Stimulated activated CD4-positive, alpha-beta T cell treated with anti-CD3 and anti-CD28 coated beads, Interleukin-1b, Interleukin-23, amount 100 ng/mL, for 1 hour (primary cell): Measurements from ENCODE around the gene SLC25A42.
"Not testable (repeated sequence)": the region's sequence is repeated elsewhere in the genome, so short reads cannot be mapped to it uniquely, and the experiment has no call there.

ENCODE experiments used
- DNase-seq, 2 donors: peaks; one replicate each; pipeline ENCODE4 v3.0.0-alpha.2; 2020; ENCODE audit warnings: low read depth in 2 of 2

Gene SLC25A42

GRCh38 chr19:19068659-19069654 lies 5.2 kb downstream of the SLC25A42 start:
- no peak for DNase-seq

GRCh38 chr19:19071897-19072296 lies 8.1 kb downstream of the SLC25A42 start:
- DNase-seq, result no peak

- no peak for DNase-seq
These were observed 10.5 kb downstream of the SLC25A42 start for GRCh38 chr19:19074196-19074882.

- no peak for DNase-seq
These were observed 11.3 kb downstream of the SLC25A42 start for GRCh38 chr19:19075126-19075525.

GRCh38 chr19:19076476-19076875 lies 12.7 kb downstream of the SLC25A42 start:
- no peak for DNase-seq

- no peak for DNase-seq
These were observed 13.3 kb downstream of the SLC25A42 start for GRCh38 chr19:19077103-19077502.

GRCh38 chr19:19078801-19079200 lies 15.0 kb downstream of the SLC25A42 start:
- DNase-seq, result no peak

GRCh38 chr19:19079571-19079970 lies 15.8 kb downstream of the SLC25A42 start:
- DNase-seq, result no peak

- DNase-seq, result no peak
These were observed 17.9 kb downstream of the SLC25A42 start for GRCh38 chr19:19081642-19082151.

GRCh38 chr19:19083413-19084178 lies 19.8 kb downstream of the SLC25A42 start:
- no peak for DNase-seq

GRCh38 chr19:19087676-19088075 lies 23.9 kb downstream of the SLC25A42 start:
- DNase-seq, result no peak

GRCh38 chr19:19094513-19094912 lies 30.7 kb downstream of the SLC25A42 start:
- DNase-seq, result no peak

- no peak for DNase-seq
These were observed 31.9 kb downstream of the SLC25A42 start for GRCh38 chr19:19095691-19096090.

GRCh38 chr19:19096641-19097627 lies 33.1 kb downstream of the SLC25A42 start:
- no peak for DNase-seq

- no peak for DNase-seq
These were observed 34.4 kb downstream of the SLC25A42 start for GRCh38 chr19:19098084-19098702.

GRCh38 chr19:19098703-19099632 lies 35.2 kb downstream of the SLC25A42 start:
- no peak for DNase-seq

- no peak for DNase-seq
These were observed 37.7 kb downstream of the SLC25A42 start for GRCh38 chr19:19101540-19101939.

GRCh38 chr19:19102566-19102965 lies 38.8 kb downstream of the SLC25A42 start:
- not testable (repeated sequence) for DNase-seq

GRCh38 chr19:19103167-19103566 lies 39.4 kb downstream of the SLC25A42 start:
- no peak for DNase-seq
